ENCODE results near the gene CCDC66. TPM values are rescaled to one million over a fixed set of nuclear protein-coding genes. Genes with fewer than 3 reads are reported as not detected.
"Not testable (repeated sequence)": the region's sequence is repeated elsewhere in the genome, so short reads cannot be mapped to it uniquely, and the experiment has no call there.

Gene CCDC66
- total RNA-seq, result 10 to 100 TPM; 21.0 to 29.4 TPM

GRCh38 chr3:56556908-56557830 is at the start of gene CCDC66:
Gene CCDC66, plus strand, starts transcription at chr3:56557175. Its CDS starts 68 bp downstream, at chr3:56557243.
- peak within 1 kb of the TSS; percentile 92 for H3K27ac Mint-ChIP-seq
- no peaks in the 10 kb centered on the region for H3K27me3 Mint-ChIP-seq
- peaks cover 3% of the 10 kb centered on the region for H3K9me3 Mint-ChIP-seq
- CTCF ChIA-PET, result interaction anchor here (0.7 to 1.2 kb wide), 3 partner anchors 9 to 89 kb away, joined by 3 to 6 read pairs (median 3); no protein-coding TSS in a partner anchor
- peak; percentile 96 for DNase-seq
- peaks cover 18% of the 10 kb centered on the region for H3K36me3 Mint-ChIP-seq
- intact Hi-C loops (cut with micrococcal nuclease), result loop anchor here (1.0 to 5.0 kb wide), 5 partner anchors 36 to 430 kb away; partner anchors contain the start of gene ARHGEF3
- H3K4me1 Mint-ChIP-seq (ENCODE audit: low read depth), result peaks cover 24% of the 10 kb centered on the region
- POLR2A ChIA-PET, result interaction anchor here (1.0 kb wide), 1 partner anchor 125 kb away, joined by 5 read pairs; no protein-coding TSS in a partner anchor
- H3K4me3 Mint-ChIP-seq, result peak within 1 kb of the TSS; percentile 87

GRCh38 chr3:56519641-56520040 is 37.3 kb upstream of the CCDC66 start:
- ChIA-PET CTCF (interaction anchor here (0.8 kb wide), 1 partner anchor 282 kb away, joined by 3 read pairs; the partner anchor contains the start of gene ARHGEF3), POLR2A (no interaction called here)
- no peaks in the 10 kb centered on the region for H3K9me3 Mint-ChIP-seq
- DNase-seq, result no peak
- intact Hi-C loops (cut with micrococcal nuclease), result no loop called here
- no peaks in the 10 kb centered on the region for H3K36me3 Mint-ChIP-seq
- no peak overlapping the region for H3K27ac Mint-ChIP-seq
- H3K27me3 Mint-ChIP-seq, result peaks cover 12% of the 10 kb centered on the region
- no peak overlapping the region for H3K4me3 Mint-ChIP-seq
- no peaks in the 10 kb centered on the region for H3K4me1 Mint-ChIP-seq (ENCODE audit: low read depth)

DNA sequence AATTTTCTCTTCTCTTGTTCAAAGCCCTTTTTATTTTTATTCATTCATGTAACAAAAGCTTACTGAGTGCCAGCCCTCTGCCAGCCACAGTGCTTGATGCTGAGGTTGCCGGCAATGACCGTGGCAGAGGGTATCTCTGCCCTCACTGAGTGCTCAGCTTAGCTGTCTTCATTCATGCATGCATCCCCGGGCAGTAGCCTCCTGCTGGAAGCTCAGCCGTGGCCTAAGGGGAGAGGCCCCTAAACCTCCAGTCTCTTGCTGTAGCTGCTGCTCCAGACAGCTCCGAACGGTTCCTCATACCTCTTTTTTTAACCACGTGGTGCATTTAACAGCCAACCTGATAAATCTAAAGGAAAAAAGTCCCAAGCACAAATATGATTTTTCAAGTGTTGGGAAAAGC is 34.6 kb upstream of the CCDC66 start:
- no peaks in the 10 kb centered on the region for H3K9me3 Mint-ChIP-seq
- no peak overlapping the region for H3K4me3 Mint-ChIP-seq
- H3K27me3 Mint-ChIP-seq, result peaks cover 7% of the 10 kb centered on the region
- no peaks in the 10 kb centered on the region for H3K4me1 Mint-ChIP-seq (ENCODE audit: low read depth)
- intact Hi-C loops (cut with micrococcal nuclease), result no loop called here
- no peak overlapping the region for H3K27ac Mint-ChIP-seq
- H3K36me3 Mint-ChIP-seq, result no peaks in the 10 kb centered on the region
- ChIA-PET POLR2A (no interaction called here), CTCF (no interaction called here)
- DNase-seq, result no peak

DNA sequence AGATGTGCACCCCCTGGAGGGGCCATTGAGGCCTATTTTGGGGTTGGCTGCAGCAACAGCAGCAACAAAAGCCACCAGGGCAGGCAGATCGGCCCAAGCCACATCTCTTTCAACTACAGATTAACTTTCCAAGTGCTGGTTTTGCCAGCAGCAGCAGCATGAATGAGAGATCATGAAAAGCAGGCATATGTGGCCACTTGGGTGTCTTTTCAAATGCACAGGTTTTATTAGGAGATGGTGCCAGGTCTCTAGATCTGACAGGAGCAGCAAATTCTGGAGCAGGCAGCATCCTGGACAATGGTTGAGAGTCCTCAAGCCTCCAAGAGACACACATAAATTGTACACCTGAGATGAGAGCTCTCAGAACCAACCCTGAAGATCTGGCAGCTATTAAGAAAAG is 31.7 kb upstream of the CCDC66 start:
- POLR2A ChIA-PET, result no interaction called here
- no peaks in the 10 kb centered on the region for H3K9me3 Mint-ChIP-seq
- CTCF ChIA-PET, result no interaction called here
- H3K4me1 Mint-ChIP-seq (ENCODE audit: low read depth), result no peaks in the 10 kb centered on the region
- intact Hi-C loops (cut with micrococcal nuclease), result no loop called here
- no peak for DNase-seq
- no peaks in the 10 kb centered on the region for H3K36me3 Mint-ChIP-seq
- H3K27me3 Mint-ChIP-seq, result peaks cover 3% of the 10 kb centered on the region
- no peak overlapping the region for H3K4me3 Mint-ChIP-seq
- no peak overlapping the region for H3K27ac Mint-ChIP-seq

DNA sequence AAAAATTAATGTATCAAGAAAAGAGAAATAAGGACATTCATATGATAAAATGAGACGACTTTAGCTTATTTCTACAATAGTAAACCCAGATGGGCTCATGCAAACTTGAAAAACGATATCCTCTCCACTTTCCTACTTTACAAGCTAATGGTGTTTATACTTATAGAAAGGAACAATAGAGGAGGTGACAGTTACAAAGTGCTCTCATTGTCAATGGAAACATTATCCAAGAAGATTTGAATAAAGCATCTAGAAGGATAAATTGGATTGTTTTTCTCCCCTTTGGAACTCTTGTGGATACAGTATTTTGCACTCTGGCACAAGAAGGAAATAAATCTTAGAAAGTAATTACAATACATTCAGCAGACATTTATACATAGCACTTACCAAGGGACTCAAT is 20.2 kb upstream of the CCDC66 start:
- ChIA-PET CTCF (no interaction called here), POLR2A (no interaction called here)
- Mint-ChIP-seq H3K4me1 (ENCODE audit: low read depth) (no peaks in the 10 kb centered on the region), H3K4me3 (no peak overlapping the region), H3K27me3 (peaks cover 2% of the 10 kb centered on the region), H3K36me3 (peaks cover 2% of the 10 kb centered on the region), H3K9me3 (peaks cover 7% of the 10 kb centered on the region), H3K27ac (no peak overlapping the region)
- no peak for DNase-seq
- intact Hi-C loops (cut with micrococcal nuclease), result no loop called here

GRCh38 chr3:56547486-56547885 is 9.5 kb upstream of the CCDC66 start:
- Mint-ChIP-seq H3K9me3 (peaks cover 9% of the 10 kb centered on the region), H3K4me1 (ENCODE audit: low read depth) (no peaks in the 10 kb centered on the region), H3K36me3 (peaks cover 2% of the 10 kb centered on the region), H3K27me3 (peaks cover 10% of the 10 kb centered on the region), H3K4me3 (no peak overlapping the region), H3K27ac (no peak overlapping the region)
- ChIA-PET POLR2A (no interaction called here), CTCF (no interaction called here)
- no peak for DNase-seq
- intact Hi-C loops (cut with micrococcal nuclease), result no loop called here

- Mint-ChIP-seq H3K36me3 (peaks cover 18% of the 10 kb centered on the region), H3K27ac (peak overlapping the region; percentile 92), H3K9me3 (no peaks in the 10 kb centered on the region), H3K27me3 (no peaks in the 10 kb centered on the region), H3K4me1 (ENCODE audit: low read depth) (peaks cover 24% of the 10 kb centered on the region), H3K4me3 (peak overlapping the region; percentile 87)
- ChIA-PET POLR2A (no interaction called here), CTCF (interaction anchor here (0.9 to 1.2 kb wide), 2 partner anchors 9 to 89 kb away, joined by 3 to 6 read pairs; no protein-coding TSS in a partner anchor)
- intact Hi-C loops (cut with micrococcal nuclease), result loop anchor here (1.0 to 5.0 kb wide), 5 partner anchors 35 to 430 kb away; partner anchors contain the start of gene ARHGEF3
- no peak for DNase-seq
Observed at GRCh38 chr3:56557831-56558170, 826 bp downstream of the CCDC66 start.

GRCh38 chr3:56573501-56573900 is 16.5 kb downstream of the CCDC66 start:
- no peak for DNase-seq
- peaks cover 2% of the 10 kb centered on the region for H3K9me3 Mint-ChIP-seq
- H3K4me1 Mint-ChIP-seq (ENCODE audit: low read depth), result peaks cover 21% of the 10 kb centered on the region
- no peak overlapping the region for H3K4me3 Mint-ChIP-seq
- intact Hi-C loops (cut with micrococcal nuclease), result no loop called here
- no peak overlapping the region for H3K27ac Mint-ChIP-seq
- no peaks in the 10 kb centered on the region for H3K27me3 Mint-ChIP-seq
- peaks cover 53% of the 10 kb centered on the region for H3K36me3 Mint-ChIP-seq
- ChIA-PET POLR2A (no interaction called here), CTCF (no interaction called here)

- not testable (repeated sequence) for H3K4me3 Mint-ChIP-seq
Observed at GRCh38 chr3:56581941-56582340, 25.0 kb downstream of the CCDC66 start.

DNA sequence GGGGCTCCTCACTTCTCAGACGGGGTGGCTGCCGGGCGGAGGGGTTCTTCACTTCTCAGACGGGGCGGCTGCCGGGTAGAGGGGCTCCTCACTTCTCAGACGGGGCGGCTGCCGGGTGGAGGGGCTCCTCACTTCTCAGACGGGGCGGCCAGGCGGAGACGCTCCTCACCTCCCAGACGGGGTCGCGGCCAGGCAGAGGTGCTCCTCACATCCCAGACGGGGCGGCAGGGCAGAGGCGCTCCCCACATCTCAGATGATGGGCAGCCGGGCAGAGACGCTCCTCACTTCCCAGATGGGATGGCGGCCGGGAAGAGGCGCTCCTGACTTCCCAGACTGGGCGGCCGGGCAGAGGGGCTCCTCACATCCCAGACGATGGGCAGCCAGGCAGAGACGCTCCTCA is 27.3 kb downstream of the CCDC66 start:
- CTCF ChIA-PET; H3K4me1 Mint-ChIP-seq (ENCODE audit: low read depth); H3K27me3 Mint-ChIP-seq; H3K9me3 Mint-ChIP-seq; H3K27ac Mint-ChIP-seq; POLR2A ChIA-PET; H3K4me3 Mint-ChIP-seq; DNase-seq; intact Hi-C loops (cut with micrococcal nuclease): not testable (repeated sequence)
- peaks cover 38% of the 10 kb centered on the region for H3K36me3 Mint-ChIP-seq

More at GRCh38 chr3:56581941-56582340, 25.0 kb downstream of the CCDC66 start:
- CTCF ChIA-PET; DNase-seq; intact Hi-C loops (cut with micrococcal nuclease); POLR2A ChIA-PET; H3K27ac Mint-ChIP-seq; H3K4me1 Mint-ChIP-seq (ENCODE audit: low read depth); H3K27me3 Mint-ChIP-seq; H3K9me3 Mint-ChIP-seq: not testable (repeated sequence)
- peaks cover 57% of the 10 kb centered on the region for H3K36me3 Mint-ChIP-seq

GRCh38 chr3:56590814-56591213 is 33.8 kb downstream of the CCDC66 start:
- Mint-ChIP-seq H3K36me3 (peaks cover 17% of the 10 kb centered on the region), H3K4me1 (ENCODE audit: low read depth) (peaks cover 45% of the 10 kb centered on the region), H3K9me3 (no peaks in the 10 kb centered on the region), H3K27me3 (no peaks in the 10 kb centered on the region), H3K27ac (peak overlapping the region; percentile 30), H3K4me3 (no peak overlapping the region)
- intact Hi-C loops (cut with micrococcal nuclease), result no loop called here
- no peak for DNase-seq
- ChIA-PET CTCF (no interaction called here), POLR2A (no interaction called here)

DNA sequence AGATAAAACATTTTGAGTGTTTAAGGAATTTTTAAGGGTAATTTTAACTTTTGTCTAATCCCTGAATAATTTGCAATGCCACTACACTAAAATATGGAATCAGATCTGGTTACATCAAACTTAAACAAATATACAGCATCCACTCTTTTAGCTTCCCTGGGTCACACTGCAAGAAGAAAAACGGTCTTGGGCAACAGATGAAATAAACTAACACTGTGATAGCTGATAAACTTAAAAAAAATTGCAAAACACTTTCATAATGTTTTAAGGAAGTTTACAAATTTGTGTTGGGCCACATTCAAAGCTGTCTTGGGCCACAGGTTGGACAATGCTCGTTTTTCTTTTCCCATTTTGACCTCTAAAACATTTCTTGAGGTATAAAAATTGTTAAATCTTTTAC is 34.3 kb downstream of the CCDC66 start:
- H3K4me3 Mint-ChIP-seq, result no peak overlapping the region

More for the DNA sequence above, 34.3 kb downstream of the CCDC66 start:
- Mint-ChIP-seq H3K4me1 (ENCODE audit: low read depth) (peaks cover 48% of the 10 kb centered on the region), H3K36me3 (peaks cover 21% of the 10 kb centered on the region), H3K9me3 (peaks cover under 1% of the 10 kb centered on the region), H3K27ac (peak overlapping the region; percentile 30), H3K27me3 (no peaks in the 10 kb centered on the region)
- no peak for DNase-seq
- CTCF ChIA-PET, result no interaction called here
- intact Hi-C loops (cut with micrococcal nuclease), result no loop called here
- POLR2A ChIA-PET, result no interaction called here

Measured in activated CD4-positive, alpha-beta memory T cell treated with anti-CD3 and anti-CD28 coated beads for 36 hours (primary cell).